Measurements from ENCODE around the gene DUSP15. TPM values are rescaled to one million over a fixed set of nuclear protein-coding genes. Genes with fewer than 3 reads are reported as not detected.
"Not testable (repeated sequence)": the region's sequence is repeated elsewhere in the genome, so short reads cannot be mapped to it uniquely, and the experiment has no call there.

The DUSP15 gene
- total RNA-seq, 1 experiment from 2014 or later = 0.11 TPM

DNA sequence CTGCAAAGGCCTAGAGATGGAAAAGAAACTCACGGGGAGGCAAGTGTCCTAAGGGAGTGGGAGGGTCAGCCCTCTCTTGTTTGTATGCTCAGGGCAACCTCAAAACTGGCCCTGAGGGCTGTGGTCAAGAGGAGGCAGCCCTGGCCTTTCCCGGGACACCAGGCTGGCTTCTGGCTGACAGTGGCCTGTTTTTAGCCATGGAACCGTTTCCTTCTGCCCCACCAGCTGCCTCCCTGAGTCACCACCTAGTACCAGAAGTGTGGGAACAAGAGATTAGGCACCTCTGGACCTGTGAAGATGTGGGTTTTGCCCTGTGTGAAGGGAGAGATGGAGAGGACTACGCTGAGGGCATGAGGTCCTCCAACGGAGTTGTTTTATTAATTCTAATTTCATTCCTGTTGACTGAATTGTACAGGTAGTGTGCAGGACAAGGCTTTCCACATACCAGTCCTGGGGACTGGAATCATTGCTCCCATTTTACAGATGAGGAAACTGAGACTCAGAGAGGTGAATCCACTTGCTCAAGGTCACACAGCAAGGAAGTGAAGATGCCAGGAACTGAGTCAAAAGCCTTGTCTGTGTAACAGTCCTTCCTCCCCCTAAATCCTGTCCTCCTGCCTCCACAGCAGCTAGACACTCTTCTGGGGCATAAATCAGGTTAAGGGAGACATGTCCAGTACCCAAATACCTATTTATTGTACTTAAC, 30.4 kb downstream of the DUSP15 start:
- DNase-seq (ENCODE audit: low read depth) = peak; percentile 79

DNA sequence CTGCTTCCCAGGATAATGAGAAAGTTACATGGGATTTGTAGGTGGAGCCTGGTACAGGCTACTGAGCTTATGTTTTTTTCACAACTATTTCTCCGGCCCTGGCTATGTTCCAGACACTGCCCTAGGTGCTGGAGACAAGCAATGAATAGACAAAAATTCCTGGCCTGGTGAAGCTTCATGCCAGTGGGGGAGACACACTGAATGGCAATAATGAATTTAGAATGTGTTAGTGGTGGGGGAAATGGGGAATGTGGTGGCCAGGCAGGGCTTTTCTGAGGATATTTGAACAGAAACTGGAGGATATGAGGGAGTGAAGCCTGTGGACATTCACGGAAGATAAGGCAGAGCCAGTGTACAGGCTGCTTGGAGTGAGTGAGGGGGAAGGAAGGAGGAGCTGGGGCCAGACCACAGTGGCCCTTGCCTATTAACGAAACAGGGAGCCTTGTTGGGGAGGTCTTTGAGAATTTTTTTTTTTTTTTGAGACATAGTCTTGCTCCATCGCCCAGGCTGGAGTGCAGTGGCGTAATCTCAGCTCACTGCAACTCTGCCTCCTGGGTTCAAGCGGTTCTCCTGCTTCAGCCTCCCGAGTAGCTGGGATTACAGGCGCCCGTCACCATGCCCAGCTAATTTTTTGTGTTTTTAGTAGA, 31.6 kb downstream of the DUSP15 start:
- no peak for DNase-seq (ENCODE audit: low read depth)

DNA sequence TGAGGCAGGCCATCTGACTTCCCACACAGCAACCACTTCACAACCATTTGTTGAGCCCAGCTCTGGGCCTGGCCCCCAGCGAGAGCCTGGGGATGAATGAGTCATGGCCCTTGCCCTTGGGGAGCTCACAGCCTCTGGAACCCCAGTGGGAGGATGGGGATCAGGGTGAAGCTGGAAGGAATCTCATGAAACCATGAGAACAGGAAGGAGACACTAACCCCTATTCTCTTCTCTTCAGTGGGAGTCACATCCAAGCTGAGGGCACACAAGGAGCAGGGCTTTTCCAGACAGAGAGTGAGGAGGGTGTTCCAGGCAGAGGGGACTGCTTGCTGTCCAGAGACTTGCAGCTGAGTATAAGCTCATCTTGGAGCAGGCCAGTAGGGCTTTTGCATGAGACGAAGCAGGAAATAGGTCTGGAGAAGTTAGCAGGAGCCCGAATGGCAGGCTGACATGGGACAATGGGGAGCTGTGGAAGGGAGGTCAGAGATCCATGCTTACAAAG, 32.4 kb downstream of the DUSP15 start:
- peak; percentile 73 for DNase-seq (ENCODE audit: low read depth)

DNA sequence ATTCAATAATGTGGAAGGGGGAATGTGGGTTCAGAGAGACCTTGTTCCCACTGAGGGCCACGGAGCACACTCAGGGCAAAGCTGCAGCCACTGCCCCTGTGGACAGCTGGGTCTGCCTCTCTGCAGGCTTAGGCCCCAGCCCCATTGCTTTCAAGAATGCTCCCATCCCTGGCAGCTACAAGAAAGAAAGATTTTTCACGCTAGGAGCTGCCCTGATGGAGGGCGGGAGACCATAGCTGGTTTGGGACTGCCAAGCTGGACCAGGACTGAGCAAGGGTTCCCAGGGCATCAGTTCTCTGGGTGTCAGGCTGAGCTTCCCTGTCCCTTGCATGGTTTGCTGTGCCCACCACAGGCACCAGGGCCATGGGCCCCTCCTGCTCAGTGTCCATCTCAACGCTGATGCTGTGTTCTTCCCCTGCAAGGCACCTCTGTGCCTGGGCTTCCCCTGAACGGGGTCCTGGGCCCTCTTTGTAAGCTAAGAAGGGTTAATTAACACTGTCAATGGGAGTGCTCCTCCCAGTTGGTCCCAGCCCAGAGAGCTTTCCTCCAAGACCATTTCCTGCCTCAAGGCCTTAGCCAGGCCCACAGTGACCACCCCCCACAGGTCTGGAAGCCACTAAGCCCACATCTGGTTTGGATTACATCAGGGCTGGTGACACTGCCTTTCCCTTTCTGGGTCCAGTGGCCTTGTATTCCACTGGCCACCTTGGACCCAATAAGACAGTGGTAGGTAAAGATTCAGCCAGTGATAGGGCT, 33.3 kb downstream of the DUSP15 start:
- DNase-seq (ENCODE audit: low read depth) = no peak

DNA sequence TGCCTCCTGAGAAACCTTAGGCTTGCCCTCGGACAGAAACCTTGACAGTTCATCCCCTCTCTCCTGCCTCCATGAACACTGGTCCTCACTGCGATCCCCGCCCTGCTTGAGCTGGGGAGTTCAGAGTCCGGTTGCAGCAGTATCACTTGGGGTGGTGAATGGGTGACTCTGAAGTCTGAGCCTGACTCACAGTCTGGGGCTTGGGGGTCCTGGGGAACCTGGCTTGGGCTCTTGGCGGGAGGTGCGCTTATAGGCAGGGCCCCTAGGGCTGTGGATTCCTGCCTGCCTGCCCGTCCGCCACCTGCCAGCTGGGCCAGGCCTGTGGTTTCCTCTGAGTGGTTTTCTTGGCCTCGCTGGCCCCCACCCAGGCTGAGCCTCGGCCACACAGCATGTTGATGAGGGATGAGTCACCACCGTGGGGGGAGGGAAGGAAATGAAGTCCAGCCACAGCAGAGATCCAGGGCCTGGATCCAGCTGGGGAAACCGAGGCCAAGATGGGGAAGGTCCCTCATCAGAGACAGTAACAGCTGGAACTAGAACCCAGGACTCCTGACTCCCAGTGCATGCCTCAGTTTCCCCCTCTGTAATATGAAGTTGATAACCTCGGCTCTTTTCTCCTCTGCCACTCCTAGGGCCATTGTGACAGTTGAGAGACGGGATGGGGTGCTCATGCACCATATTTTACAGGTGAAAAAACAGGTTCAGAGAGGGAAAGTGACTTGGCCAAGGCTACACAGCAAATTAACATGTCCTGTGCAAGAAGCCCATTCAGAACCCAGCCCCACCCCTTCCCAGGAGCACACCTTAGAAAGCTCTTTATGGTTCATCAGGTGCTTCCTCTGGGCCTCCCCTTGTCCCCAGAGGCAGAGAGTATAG, 34.1 kb downstream of the DUSP15 start:
- DNase-seq (ENCODE audit: low read depth) = peak; percentile 90

DNA sequence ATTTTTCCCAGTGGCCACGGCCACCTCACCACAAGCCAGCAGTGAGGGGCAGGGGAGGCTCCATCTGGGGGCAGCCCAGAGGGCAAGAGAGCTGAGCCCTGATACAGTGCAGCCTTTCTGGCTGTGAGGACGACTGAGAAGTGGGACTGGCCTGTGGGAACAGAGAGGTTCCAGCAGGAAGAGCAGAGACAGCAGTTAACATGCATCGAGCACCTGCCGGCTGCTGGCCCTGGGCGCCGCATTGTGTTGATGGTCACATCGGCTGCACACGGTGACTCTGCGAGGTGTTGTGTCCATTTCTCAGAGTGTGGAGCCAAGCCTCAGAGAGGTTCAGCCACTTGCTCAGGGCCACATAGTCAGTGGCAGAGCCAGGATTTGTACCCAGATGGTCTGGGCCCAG, 34.8 kb downstream of the DUSP15 start:
- DNase-seq (ENCODE audit: low read depth) = no peak

DNA sequence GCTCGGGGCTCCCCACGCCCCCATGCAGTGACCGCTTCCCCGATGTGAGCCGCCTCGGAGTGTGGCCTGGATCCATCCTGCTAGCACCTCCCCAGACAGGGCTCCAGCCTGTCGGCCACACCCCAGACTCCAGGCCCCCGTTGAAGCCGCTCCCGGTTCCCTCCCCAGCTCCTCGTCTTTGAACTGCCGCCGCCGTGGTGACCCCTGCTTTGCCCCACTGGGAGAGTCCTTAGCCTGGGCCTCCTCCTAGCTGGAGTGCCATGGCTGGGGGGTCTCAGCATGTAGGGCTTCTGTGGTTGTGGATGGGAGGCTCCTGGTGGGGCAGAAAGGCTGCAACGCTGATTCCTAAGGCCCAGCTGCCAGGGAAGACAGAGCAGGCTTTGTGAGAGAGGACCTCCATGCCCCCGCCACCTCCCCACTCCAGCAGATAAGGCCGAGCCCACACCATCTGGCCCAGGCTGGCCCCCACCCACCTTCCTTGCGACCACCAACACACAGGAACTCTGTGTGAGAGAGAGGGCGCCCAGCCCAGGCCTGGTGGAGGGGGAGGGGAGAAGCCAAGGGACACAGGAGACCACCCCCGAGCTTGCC, 36.3 kb downstream of the DUSP15 start:
- no peak for DNase-seq (ENCODE audit: low read depth)

DNA sequence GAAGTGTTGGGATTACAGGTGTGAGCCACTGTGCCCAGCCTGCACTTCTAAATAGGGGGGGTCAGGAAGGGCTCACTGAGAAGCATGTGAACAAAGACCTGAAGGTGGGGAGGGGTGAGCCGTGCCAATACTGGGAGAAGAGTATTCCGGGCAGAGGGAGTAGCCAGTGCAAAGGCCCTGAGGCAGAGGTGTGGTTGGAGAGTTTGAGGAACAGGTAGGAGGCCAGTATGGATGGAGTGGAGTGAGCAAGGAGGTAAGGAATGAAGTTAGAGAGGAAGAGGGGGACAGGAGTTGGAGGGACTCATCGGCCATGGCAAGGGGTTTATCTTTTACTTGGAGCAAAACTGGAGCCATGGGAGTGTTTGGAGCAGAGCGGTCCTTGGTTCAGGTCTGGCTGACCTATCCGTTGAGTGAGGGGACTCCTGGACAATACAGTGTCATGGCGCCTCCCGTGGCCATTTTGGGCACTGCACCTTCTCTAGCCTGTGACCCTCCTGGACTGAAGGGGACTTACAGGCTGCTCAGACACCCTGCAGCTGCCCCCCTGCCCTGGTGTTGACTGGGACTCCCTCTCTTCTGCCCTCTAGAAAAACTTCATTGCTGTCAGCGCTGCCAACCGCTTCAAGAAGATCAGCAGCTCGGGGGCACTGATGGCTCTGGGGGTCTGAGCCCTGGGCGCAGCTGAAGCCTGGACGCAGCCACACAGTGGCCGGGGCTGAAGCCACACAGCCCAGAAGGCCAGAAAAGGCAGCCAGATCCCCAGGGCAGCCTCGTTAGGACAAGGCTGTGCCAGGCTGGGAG, 37.0 kb downstream of the DUSP15 start:
- no peak for DNase-seq (ENCODE audit: low read depth)

DNA sequence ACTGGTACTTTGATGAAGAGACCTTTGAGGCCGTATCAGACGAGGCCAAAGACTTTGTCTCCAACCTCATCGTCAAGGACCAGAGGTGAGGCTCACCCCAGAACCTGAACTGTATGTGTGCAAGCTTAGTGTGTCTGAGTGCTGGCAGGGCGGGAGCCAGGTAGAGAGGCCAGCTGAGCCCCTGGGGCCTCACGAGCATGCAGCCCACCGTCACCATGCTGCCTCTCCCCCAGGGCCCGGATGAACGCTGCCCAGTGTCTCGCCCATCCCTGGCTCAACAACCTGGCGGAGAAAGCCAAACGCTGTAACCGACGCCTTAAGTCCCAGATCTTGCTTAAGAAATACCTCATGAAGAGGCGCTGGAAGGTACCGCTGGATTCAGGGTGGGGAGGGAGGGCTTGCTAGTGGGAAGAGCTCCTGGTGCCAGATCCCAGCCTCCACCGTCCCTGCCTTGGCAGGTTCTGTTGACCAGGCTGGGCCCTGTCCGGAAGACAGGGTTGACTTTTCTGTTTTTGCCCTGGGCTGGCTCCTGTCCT, 38.5 kb downstream of the DUSP15 start:
- DNase-seq (ENCODE audit: low read depth) = no peak

DNA sequence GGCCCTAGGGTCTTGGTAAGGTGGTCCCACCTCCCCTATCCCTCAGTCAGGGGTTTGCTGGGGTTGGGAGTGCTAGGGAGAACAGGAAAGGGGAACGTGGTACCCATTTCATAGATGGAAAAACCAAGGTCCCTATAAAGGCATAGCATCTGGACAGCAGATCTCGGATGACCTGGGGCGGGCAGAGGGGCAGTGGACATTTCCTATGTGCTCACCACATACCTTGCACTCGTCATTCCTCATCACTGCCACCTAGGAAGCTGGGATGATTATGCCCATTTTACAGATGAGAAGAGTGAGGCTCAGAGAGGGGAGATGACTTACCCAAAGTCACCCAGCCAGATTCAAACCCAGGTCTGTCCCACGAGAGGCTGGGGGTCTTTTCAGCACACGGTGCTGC, 39.1 kb downstream of the DUSP15 start:
- no peak for DNase-seq (ENCODE audit: low read depth)

DNA sequence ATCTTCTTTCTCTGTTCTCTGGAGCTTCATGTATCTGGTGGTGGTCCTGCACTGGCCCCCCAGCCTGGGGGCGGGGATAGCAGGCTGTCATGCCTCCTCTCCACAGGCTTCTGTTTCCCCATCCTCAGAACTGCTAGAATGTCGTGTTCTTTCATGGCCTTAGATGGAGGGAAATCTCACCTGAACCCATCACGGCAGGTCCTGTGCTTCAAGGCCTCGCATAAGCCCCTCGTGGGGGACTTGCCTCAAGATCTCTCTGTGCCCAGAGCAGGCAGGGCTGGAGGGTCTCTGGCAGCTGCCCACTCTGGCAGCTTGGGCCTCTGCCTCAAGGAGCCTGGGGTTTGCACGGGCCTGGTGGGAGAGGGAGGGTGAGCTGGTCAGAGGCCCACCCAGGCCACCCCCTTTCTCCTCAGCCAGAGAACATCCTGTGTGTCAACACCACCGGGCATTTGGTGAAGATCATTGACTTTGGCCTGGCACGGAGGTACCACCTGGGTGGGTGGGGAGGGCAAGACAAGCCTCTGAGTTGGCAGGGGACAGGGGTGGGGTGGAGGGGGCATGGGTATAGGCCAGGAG, 39.8 kb downstream of the DUSP15 start:
- DNase-seq (ENCODE audit: low read depth) = no peak

DNA sequence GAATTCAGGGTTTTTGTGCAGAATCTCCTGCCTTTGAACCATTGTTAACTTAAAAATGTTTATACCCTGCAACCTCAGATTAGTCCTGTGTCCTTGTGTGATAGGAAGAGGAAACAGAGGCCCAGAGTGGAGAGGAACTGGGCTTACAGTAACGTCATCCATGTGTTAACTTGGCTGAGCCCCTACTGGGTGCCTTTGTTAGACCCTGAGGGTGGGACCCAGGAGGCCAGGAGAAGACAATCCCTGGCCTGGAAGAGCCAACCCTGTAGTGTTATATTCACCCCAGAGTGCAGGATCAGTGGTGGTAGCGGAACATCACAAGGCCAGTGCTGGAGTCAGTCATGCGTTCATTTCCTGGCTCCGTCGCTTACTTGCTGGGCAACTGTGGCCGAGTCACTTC, 40.6 kb downstream of the DUSP15 start:
- no peak for DNase-seq (ENCODE audit: low read depth)

DNA sequence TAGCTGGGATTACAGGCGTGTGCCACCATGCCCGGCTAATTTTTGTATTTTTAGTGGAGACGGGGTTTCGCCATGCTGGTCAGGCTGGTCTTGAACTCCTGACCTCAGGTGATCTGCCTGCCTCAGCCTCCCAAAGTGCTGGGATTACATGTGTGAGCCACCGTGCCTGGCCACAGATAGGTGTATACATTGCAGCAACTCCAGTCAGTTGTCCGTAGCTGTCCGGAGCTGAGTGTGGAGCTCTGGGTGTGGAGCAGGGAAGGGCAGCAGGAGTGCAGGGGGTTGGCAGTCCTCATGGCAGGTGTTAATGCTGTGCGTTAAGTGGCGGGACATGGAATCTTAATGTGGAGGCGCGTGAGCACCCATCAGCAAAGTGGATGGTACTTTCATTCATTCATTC, 42.3 kb downstream of the DUSP15 start:
- not testable (repeated sequence) for DNase-seq (ENCODE audit: low read depth)

DNA sequence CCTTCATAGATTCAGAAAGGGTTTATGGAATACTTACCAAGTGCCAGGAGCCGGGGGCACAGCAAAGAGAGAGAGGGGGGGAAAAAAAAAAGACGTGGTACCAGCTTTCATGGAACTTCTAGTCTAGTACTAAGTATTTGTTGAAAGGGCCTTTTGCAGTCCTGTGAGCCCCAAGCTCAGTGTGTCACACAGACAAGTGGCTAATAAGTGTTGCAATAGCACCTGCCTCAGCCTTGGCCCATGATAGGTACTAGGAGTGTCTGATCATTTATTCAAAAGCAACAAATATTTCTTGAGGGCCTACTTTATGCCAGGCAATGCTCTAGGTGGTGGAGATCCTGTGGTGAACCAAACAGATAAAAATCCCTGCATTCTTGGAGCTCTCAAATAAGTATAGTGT, 43.3 kb downstream of the DUSP15 start:
- DNase-seq (ENCODE audit: low read depth) = no peak

DNA sequence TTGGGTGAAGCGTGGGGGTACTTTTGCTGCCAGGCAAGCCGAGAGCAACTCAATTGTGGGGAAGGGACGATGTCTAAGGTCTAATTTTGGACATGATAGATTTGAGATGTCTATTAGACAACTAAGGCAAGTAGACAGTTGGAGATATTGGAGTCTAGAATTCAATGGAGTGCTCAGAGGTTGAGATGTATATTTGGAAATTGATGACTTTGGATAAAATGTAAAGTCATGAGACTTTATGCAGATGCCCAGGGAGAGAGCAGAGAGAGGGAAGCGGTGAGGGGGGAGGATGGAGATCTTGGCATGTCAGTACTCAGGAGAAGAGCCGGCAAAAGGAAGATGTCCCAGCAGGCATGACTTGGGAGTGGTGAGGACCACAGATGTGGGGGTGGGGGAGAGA, 44.3 kb downstream of the DUSP15 start:
- no peak for DNase-seq (ENCODE audit: low read depth)

DNA sequence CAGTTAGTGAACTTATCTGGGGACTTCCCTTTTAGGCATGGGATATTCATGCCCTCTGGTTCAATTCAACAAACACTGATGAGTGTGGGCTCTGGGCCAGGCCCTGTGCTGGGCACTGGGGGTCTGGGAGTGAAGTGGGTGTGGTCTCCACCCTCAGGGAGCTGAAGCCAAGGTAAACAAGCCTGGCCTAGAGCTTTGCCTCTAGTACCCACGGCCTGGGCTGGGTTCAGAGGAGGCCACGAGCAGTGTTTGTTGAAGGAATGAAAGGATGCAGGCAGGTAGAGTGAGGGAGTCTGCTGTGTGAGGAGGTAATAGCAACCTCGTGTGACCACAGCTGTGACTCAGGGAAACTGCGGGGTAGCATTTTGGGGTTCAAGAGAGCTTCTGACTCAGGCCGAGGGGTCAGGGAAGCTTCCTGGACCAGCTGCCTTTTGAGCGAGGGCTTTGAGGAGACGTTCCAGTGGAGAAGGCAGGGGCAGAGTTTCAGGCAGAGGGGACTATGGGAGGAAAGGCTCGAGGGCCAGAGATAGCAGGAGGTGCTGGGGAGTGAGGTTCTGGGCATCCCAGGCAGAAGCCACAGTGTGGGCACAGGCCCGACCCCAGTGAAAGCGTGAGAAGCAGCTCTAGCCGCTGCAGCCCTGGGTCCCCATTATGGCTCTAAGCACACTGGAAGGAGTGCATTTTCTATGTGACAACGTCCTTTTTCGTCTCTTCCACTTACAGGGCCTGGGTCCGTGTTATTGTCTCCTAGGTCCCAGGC, 45.6 kb downstream of the DUSP15 start:
- DNase-seq (ENCODE audit: low read depth) = no peak

DNA sequence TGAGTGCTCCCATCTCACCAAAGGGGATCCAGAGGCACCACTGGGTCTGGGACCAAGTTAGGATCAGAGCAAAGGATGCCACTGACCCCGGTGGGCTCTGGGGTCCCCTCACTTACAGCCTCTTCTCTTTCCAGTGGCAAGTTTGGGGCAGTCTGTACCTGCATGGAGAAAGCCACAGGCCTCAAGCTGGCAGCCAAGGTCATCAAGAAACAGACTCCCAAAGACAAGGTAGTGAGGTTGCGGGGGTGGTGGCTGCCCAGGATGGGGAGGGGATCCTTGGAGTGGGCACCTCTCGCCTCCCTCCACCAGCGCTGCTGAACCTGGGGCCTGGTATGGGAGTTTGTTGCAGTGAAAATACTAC, 46.2 kb downstream of the DUSP15 start:
- no peak for DNase-seq (ENCODE audit: low read depth)

DNA sequence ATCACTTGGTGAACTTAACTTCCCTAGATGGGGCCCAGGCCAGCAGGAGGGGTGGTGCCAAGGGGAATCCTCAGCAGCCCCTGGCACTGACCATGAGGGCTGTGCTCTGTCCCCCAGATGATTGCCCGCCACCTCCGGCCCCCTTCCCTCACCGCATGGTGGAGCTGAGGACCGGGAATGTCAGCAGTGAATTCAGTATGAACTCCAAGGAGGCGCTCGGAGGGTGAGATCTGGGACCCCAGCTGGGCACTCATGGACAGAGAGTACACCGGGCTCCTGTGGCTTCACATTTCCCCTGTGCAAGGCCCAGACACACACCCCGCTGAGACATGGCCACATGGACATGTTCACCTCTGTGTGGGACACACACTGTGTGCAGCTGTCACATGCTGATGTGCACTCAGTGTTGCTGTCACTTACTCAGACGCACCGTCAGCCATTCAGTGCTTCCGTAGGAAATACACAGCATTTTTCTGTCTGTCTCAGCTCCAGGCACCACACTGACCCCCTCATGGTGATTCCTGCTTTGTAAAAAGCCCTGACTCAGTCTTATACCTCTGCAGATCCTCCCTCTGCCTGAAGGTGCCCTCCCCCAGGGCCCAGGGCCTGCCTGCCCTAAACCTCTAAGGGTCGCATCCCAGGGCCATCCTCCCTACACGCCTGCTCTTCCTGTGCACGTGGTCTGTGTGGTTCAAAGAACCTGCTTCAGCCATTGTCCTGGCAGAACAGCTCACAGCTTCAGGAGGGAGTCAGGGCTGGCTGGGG, 46.8 kb downstream of the DUSP15 start:
- DNase-seq (ENCODE audit: low read depth) = no peak
